Stimulated activated CD8-positive, alpha-beta memory T cell treated with anti-CD3 and anti-CD28 coated beads, Interleukin-7, amount 100 ng/mL, for 1 hour (primary cell): Measurements from ENCODE around the gene DNAJB9.
"Not testable (repeated sequence)": the region's sequence is repeated elsewhere in the genome, so short reads cannot be mapped to it uniquely, and the experiment has no call there.

Experiments
- DNase-seq, 2 donors: peaks; one replicate each; pipeline ENCODE4 v3.0.0-alpha.2; 2020; ENCODE audit warnings: low read depth in 2 of 2

DNAJB9 gene

GRCh38 chr7:108569381-108570145 is at the start of gene DNAJB9, which contains the start of gene THAP5:
Gene DNAJB9, plus strand, starts transcription at chr7:108569874. Its CDS starts 1,853 bp downstream, at chr7:108571727.
Gene THAP5, minus strand, starts transcription at chr7:108569706. Its CDS starts 137 bp downstream, at chr7:108569569.
- DNase-seq, result peak; percentile 98

- no peak for DNase-seq
Observed at GRCh38 chr7:108522780-108523179, 46.9 kb upstream of the DNAJB9 start.

DNA sequence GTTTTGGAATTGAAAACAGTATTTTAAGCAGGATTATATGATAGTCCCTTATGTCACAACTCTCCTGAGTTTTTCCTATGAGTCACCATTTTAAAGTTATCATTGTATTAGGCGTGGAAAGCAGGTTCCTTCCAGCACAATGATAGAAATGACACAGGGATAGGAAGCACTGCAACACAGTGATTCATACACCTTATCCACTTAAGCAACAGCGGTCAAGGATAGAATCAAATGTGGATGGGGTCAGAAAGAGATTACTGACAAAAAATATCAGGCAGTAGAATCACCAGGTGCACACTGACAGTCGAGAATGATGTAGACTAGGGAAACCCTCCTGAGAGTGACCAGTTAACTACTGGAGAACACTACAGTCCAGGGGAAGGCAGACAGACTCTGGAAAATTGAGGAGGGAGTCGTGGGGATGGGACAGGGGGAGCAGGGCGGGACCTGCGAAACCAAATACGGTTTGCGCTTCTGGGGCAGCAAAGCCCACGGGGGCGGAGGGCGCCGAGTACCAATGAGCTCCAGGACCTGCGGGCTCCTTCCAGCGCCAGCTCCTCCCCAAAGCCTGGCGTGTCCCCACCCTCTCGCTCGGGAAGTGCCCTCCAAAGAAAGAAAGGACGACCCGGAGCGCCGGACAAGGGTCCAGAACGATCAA is 44.2 kb upstream of the DNAJB9 start:
- DNase-seq, result no peak

GRCh38 chr7:108525985-108526767 is 43.5 kb upstream of the DNAJB9 start, which contains the start of gene PNPLA8:
Gene PNPLA8, minus strand, starts transcription at chr7:108526135. Its CDS starts 10,644 bp downstream, at chr7:108515491.
- DNase-seq, result peak; percentile 100

- DNase-seq, result no peak
Observed at GRCh38 chr7:108526768-108527017, 43.0 kb upstream of the DNAJB9 start.

- no peak for DNase-seq
Observed at GRCh38 chr7:108528183-108528712, 41.4 kb upstream of the DNAJB9 start.

DNA sequence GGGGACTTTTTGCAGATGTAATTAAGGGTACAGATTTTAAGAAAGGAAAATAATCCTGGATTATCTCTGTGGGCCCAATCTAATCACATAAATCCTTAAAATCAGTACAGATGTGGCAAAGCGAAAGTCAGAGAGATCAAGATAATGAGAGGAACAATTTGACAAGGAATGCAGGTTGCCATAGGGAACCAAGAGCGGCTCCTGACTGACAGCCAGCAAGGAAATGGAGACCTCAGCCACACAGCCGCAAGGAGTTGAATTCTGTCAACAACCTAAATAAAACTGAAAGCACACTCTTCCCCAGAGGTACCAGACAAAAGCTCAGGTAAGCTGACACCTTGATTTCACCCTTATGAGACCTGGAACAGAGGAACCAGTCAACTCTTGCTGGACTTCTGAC is 40.3 kb upstream of the DNAJB9 start:
- DNase-seq, result no peak

- DNase-seq, result no peak
Observed at GRCh38 chr7:108533712-108534111, 36.0 kb upstream of the DNAJB9 start.

DNA sequence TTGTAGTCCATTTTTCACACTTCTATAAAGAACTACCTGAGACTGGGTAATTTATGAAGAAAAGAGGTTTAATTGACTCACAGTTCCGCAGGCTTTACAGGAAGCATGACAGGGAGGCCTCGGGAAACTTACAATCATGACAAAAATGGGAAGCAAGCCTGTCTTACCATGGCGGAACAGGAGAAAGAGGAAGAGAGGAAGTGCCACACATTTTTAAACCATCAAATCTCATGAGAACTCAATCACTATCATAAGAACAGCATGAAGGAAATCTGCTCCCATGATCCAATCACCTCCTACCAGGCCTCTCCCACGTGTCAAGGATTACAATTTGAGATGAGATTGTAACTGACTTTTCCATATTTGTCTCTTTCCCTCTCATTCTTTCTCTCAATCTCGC is 34.4 kb upstream of the DNAJB9 start:
- DNase-seq, result no peak

GRCh38 chr7:108535744-108536143 is 33.9 kb upstream of the DNAJB9 start:
- DNase-seq, result no peak

DNA sequence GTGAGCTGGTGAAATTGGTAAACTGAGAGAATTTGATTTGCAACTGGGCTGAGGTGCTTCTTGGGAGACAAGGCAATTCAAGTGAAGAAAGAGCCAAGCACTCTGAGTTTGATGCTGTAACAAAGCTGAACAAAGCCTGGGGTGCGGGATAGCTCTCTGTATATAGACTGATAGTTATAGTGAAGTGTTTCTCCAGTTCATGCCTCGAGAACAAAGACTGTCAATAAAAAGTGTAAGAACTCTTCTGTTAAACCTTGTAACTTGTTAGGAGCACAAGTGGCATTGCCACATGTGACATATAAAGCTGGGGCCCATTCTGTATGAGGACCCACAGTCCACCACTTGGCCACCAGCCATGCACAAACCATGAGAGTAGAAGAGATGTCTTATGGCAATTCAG is 32.4 kb upstream of the DNAJB9 start:
- DNase-seq, result no peak

GRCh38 chr7:108538236-108538635 is 31.4 kb upstream of the DNAJB9 start:
- DNase-seq, result not testable (repeated sequence)

GRCh38 chr7:108538685-108539084 is 31.0 kb upstream of the DNAJB9 start:
- not testable (repeated sequence) for DNase-seq

DNA sequence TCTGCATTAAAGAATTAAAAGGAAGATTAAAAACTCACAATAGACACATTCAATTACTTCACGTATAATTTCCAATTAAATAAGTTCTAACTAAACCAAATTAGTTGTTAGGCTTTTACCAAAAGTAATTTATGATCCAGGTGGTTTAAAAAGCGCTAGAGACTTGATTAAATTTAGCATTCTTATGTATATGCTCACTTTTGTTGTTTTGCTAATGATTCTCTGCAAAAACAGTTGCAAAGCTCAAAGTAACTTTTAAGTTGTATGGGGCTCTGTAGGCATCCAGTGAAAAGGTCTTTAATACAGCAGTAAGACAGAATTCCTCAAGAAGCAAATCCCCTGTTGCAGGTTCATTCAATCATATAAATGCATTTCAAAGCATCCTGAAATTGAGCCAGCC is 28.2 kb upstream of the DNAJB9 start:
- no peak for DNase-seq

DNA sequence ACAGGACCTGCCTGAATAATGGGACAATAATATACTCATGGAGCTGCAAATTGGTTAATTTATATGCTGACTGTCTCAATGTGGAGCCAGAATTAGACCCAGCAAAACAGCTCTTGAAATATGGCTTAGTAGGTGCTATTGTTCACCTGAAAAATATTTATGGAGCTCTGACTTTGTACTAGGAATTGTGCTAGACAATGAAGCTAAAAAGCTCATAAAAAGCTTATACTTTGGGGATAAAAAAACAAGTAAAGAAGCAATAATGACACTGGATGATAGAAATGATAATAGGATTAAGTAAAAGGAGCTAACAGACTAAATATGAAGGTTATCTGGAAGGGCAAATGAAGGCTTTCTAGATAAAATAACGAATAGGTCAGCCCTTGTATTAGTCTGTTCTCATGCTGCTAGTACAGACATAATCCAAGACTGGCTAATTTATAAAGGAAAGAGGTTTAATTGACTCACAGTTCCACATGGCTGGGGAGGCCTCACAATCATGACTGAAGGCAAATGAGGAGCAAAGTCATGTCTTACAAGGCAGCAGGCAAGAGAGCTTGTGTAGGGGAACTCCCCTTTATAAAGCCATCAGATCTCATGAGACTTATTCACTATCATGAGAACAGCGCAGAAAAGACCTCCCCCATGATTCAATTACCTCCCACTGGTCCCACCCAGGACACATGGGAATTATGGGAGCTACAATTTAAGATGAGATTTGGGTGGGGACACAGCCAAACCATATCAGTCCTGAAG is 21.4 kb upstream of the DNAJB9 start:
- DNase-seq, result not testable (repeated sequence)

GRCh38 chr7:108556665-108557064 is 13.0 kb upstream of the DNAJB9 start:
- DNase-seq, result not testable (repeated sequence)

DNA sequence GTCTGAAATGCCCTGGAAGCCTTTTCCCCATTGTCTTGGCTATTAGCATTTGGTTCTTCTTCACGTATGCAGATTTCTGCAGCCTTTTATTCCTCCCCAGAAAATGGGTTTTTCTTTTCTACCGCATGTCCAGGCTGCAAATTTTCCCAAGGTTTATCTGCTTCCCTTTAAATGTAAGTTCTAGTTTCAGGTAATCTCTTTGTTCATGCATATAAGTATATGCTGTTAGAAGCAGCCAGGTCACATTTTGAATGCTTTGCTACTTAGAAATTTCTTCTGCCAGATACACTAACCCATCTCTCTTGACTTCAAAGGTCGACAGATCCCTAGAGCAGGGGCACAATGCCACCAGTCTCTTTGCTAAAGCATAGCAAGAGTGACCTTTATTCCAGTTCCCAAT is 12.5 kb upstream of the DNAJB9 start:
- DNase-seq, result no peak

GRCh38 chr7:108557617-108558016 is 12.1 kb upstream of the DNAJB9 start:
- no peak for DNase-seq

DNA sequence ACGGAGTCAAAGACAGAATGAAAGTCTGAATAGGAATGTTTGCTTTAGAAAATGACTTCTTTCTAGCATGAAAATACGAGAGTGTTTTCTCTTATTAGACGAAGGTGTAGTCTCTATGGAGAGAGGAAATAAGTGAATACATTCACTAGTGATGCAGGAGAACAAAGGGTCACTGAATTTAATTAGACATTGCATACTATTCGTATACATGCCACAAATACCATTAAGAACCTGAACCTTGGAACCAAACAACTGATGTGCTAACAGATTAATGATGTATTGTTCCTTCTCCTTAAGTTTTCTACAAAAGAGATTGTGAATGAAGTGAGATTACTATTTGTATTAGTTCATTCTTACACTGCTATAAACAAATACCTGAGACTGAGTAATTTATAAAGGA is 10.4 kb upstream of the DNAJB9 start:
- DNase-seq, result no peak

DNA sequence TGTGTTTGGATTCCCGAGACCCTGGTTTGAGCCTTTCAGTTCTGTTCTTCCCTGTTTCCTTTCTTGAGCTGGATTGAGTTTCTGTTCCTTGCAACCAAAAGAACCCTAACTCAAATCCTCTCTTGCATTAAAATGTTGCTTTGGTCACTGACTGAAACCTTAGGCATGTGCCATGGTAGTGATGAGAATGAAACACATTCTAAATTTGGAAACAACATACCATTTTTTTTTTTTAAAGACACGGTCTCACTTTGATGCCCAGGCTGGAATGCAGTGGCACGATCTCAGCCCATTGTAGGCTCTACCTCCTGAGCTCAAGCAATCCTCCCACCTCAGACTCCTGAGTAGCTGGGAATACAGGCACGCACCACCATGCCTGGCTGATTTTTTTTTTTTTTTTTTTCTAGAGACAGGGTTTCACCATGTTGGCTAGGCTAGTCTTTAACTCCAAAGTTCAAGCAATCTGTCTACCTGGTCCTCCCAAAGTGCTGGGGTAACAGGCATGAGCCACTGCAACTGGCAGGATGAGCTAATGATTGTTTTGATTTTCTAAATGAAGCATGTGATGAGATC is 8.5 kb upstream of the DNAJB9 start:
- DNase-seq, result no peak

- no peak for DNase-seq
Observed at GRCh38 chr7:108565987-108566386, 3.7 kb upstream of the DNAJB9 start.
